Left lung (tissue), 10 donors: ENCODE results near the gene CPXM2. TPM values are rescaled to one million over a fixed set of nuclear protein-coding genes. Genes with fewer than 3 reads are reported as not detected.

Experiments used
- ATAC-seq: fragments of 200-7000 bp; cut with Tn5 transposase; one replicate; pipeline ENCODE4 v1.9.1; 2020; ENCODE audit warnings: moderate library complexity
- DNase-seq, 4 donors: peaks; one replicate each; pipeline ENCODE4 v3.0.0-alpha.2; 2013 to 2020
- H3K27ac ChIP-seq, 2 donors: fragments of 200-600 bp; sonication (generic) in 1 of 2; one replicate each; pipeline versions ENCODE4 v1.5.0 to v1.8.0; 2020 to 2021
- H3K27me3 ChIP-seq, 2 donors: fragments of 200-600 bp; sonication (generic) in 1 of 2; one replicate each; pipeline versions ENCODE4 v1.5.0 to v1.8.0; 2020 to 2021
- H3K36me3 ChIP-seq, 2 donors: fragments of 200-600 bp; sonication (generic) in 1 of 2; one replicate each; pipeline versions ENCODE4 v1.5.0 to v1.8.0; 2020 to 2021
- H3K4me1 ChIP-seq, 2 donors: fragments of 200-600 bp; one replicate each; pipeline ENCODE4 v1.8.0; 2021
- H3K4me3 ChIP-seq, 2 donors: fragments of 200-600 bp; sonication (generic) in 1 of 2; one replicate each; pipeline versions ENCODE4 v1.5.0 to v1.8.0; 2020 to 2021; ENCODE audit warnings: mild to moderate bottlenecking in 1 of 2
- H3K9me3 ChIP-seq, 2 donors: fragments of 200-600 bp; sonication (generic) in 1 of 2; one replicate each; pipeline versions ENCODE4 v1.5.0 to v1.8.0; 2020 to 2021
- intact Hi-C, 2 donors: fragments of 100-400 bp; cut with DNase I; formaldehyde crosslinking; loops; one replicate each; pipeline versions ENCODE4 v1.11.2 to v1.14.2; 2022
- polyA plus RNA-seq, 6 donors: library from polyadenylated mRNA; unstranded; fragments of 120-200 nt; gene quantifications; one replicate each; pipeline ENCODE4 v1.2.1, GENCODE V29; 2013; ENCODE audit not compliant: insufficient read length in 6 of 6
- total RNA-seq, 2 donors: library from RNA; stranded (reverse); fragmentation: NEBNext Ultra II Directional; extraction: Animal tissue kit (Norgen Biotek cat#: 25700); gene quantifications; one replicate each; pipeline ENCODE4 v1.2.1, GENCODE V29; 2021
- TF ChIP-seq, protein P1 (sequence below), 2 donors: fragments of 200-600 bp; sonication (generic) in 1 of 2; IDR thresholded peaks; one replicate each; pipeline versions ENCODE4 v1.5.0 to v1.8.0; 2021; ENCODE audit warnings: antibody characterized with exemption in 2 of 2
- donor health status: DM: no; HTN: yes; CAD: no.
- donor health status: DM: no; HTN: no; CAD: no.

Gene CPXM2
- total and polyA plus RNA-seq, 8 donors = 1.5 to 6.5 (median 2.6) TPM

GRCh38 chr10:123847686-123848432, 43.7 kb downstream of the CPXM2 start:
- H3K27me3 ChIP-seq = no peaks in the 10 kb centered on the region
- H3K36me3 ChIP-seq = no peaks in the 10 kb centered on the region
- H3K4me1 ChIP-seq = peaks cover 0 to 3% of the 10 kb centered on the region in 2 donors
- DNase-seq (peak in 1 of 4 donors; percentile 6), ATAC-seq (peak; percentile 18)
- intact Hi-C loops = no loop called here
- no peak overlapping the region for H3K4me3 ChIP-seq
- H3K9me3 ChIP-seq = no peaks in the 10 kb centered on the region
- TF ChIP-seq, protein P1, sequence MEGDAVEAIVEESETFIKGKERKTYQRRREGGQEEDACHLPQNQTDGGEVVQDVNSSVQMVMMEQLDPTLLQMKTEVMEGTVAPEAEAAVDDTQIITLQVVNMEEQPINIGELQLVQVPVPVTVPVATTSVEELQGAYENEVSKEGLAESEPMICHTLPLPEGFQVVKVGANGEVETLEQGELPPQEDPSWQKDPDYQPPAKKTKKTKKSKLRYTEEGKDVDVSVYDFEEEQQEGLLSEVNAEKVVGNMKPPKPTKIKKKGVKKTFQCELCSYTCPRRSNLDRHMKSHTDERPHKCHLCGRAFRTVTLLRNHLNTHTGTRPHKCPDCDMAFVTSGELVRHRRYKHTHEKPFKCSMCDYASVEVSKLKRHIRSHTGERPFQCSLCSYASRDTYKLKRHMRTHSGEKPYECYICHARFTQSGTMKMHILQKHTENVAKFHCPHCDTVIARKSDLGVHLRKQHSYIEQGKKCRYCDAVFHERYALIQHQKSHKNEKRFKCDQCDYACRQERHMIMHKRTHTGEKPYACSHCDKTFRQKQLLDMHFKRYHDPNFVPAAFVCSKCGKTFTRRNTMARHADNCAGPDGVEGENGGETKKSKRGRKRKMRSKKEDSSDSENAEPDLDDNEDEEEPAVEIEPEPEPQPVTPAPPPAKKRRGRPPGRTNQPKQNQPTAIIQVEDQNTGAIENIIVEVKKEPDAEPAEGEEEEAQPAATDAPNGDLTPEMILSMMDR (IDR thresholded peaks at IDR 0.05) = no peak
- no peak overlapping the region for H3K27ac ChIP-seq

GRCh38 chr10:123843835-123844234, 47.8 kb downstream of the CPXM2 start:
- DNase-seq (no peak), ATAC-seq (no peak)

GRCh38 chr10:123842692-123843385, 48.8 kb downstream of the CPXM2 start:
- DNase-seq (no peak), ATAC-seq (no peak)
- intact Hi-C loops = no loop called here
- H3K4me1 ChIP-seq = no peaks in the 10 kb centered on the region
- no peaks in the 10 kb centered on the region for H3K36me3 ChIP-seq
- peaks cover 0 to 10% of the 10 kb centered on the region in 2 donors for H3K27me3 ChIP-seq
- no peak overlapping the region for H3K27ac ChIP-seq
- H3K9me3 ChIP-seq = no peaks in the 10 kb centered on the region
- H3K4me3 ChIP-seq = no peak overlapping the region
- TF ChIP-seq, protein P1 (IDR thresholded peaks at IDR 0.05) = no peak

More at GRCh38 chr10:123843835-123844234, 47.8 kb downstream of the CPXM2 start:
- H3K4me3 ChIP-seq = no peak overlapping the region
- no peaks in the 10 kb centered on the region for H3K9me3 ChIP-seq
- peaks cover 0 to 5% of the 10 kb centered on the region in 2 donors for H3K27me3 ChIP-seq
- H3K27ac ChIP-seq = no peak overlapping the region
- intact Hi-C loops = no loop called here
- H3K4me1 ChIP-seq = peaks cover 0 to 3% of the 10 kb centered on the region in 2 donors
- TF ChIP-seq, protein P1 (IDR thresholded peaks at IDR 0.05) = no peak
- no peaks in the 10 kb centered on the region for H3K36me3 ChIP-seq

DNA sequence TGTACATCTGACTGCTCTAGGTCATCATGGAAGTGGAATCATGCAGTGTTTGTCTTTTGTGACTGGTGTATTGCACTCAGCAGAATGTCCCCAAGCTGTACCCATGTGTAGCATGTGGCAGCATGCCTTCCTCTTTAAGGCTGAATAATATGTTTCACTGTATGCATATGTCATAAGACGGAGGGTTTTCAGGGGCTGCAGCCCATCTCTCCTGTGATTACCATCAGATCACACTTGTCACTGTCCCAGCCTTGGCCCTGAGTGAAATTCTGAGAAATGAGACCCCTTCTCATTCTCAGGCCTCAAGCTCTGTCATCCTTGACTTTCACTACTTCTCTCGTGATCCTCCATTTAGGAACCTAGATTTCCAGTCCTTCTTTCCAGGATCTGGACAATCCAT, 50.0 kb downstream of the CPXM2 start:
- peaks cover 0 to 10% of the 10 kb centered on the region in 2 donors for H3K27me3 ChIP-seq
- DNase-seq (no peak), ATAC-seq (no peak)
- intact Hi-C loops = no loop called here
- H3K4me3 ChIP-seq = no peak overlapping the region
- TF ChIP-seq, protein P1 (IDR thresholded peaks at IDR 0.05) = no peak
- no peak overlapping the region for H3K27ac ChIP-seq
- H3K36me3 ChIP-seq = no peaks in the 10 kb centered on the region
- H3K4me1 ChIP-seq = no peaks in the 10 kb centered on the region
- no peaks in the 10 kb centered on the region for H3K9me3 ChIP-seq

GRCh38 chr10:123841115-123841514, 50.5 kb downstream of the CPXM2 start:
- Histone ChIP-seq H3K4me1 (no peaks in the 10 kb centered on the region), H3K9me3 (no peaks in the 10 kb centered on the region), H3K4me3 (no peak overlapping the region), H3K36me3 (no peaks in the 10 kb centered on the region), H3K27me3 (peaks cover 0 to 10% of the 10 kb centered on the region in 2 donors), H3K27ac (no peak overlapping the region)
- intact Hi-C loops = no loop called here
- ATAC-seq (no peak), DNase-seq (no peak)
- TF ChIP-seq, protein P1 (IDR thresholded peaks at IDR 0.05) = no peak
